Gastroesophageal sphincter (tissue), 4 donors: Measurements from ENCODE around the gene IGF2R. TPM values are rescaled to one million over a fixed set of nuclear protein-coding genes. Genes with fewer than 3 reads are reported as not detected.
"Not testable (repeated sequence)": the region's sequence is repeated elsewhere in the genome, so short reads cannot be mapped to it uniquely, and the experiment has no call there.

ENCODE experiments used
- ATAC-seq: fragments of 150-250 bp; one replicate; pipeline ENCODE4 v1.9.1; 2016; ENCODE audit warnings: mild to moderate bottlenecking, moderate library complexity
- H3K27ac ChIP-seq, 4 donors: fragments of 200-600 bp; sonication (generic) in 3 of 4; 1 replicate in 3 of 4; 2 replicates in 1 of 4; pipeline ENCODE4 v1.5.1; 2016 to 2019
- H3K27me3 ChIP-seq: fragments of 200-600 bp; sonication (generic); one replicate; pipeline ENCODE4 v1.5.1; 2019
- H3K36me3 ChIP-seq, 2 donors: fragments of 200-600 bp; sonication (generic); one replicate each; pipeline ENCODE4 v1.5.1; 2019; ENCODE audit warnings: control low read depth in 1 of 2
- H3K4me1 ChIP-seq, 3 donors: fragments of 200-600 bp; sonication (generic); 1 replicate in 2 of 3; 2 replicates in 1 of 3; pipeline ENCODE4 v1.5.1; 2016 to 2019; ENCODE audit warnings: control low read depth in 2 of 3
- H3K4me3 ChIP-seq, 2 donors: fragments of 200-600 bp; sonication (generic); one replicate each; pipeline ENCODE4 v1.5.1; 2019; ENCODE audit warnings: mild to moderate bottlenecking in 1 of 2, moderate library complexity in 1 of 2
- H3K9me3 ChIP-seq, 3 donors: fragments of 200-600 bp; sonication (generic); one replicate each; pipeline ENCODE4 v1.5.1; 2017 to 2019; ENCODE audit warnings: control low read depth in 2 of 3
- EP300 ChIP-seq: sonication (generic); formaldehyde crosslinking; IDR thresholded peaks from one replicate; pipeline ENCODE4 v1.6.1; 2017; ENCODE audit warnings: antibody characterized with exemption, mild to moderate bottlenecking
- POLR2A ChIP-seq, 2 donors: fragments of 450-650 bp; IDR thresholded peaks; one replicate each; pipeline ENCODE4 v1.6.1; 2017; ENCODE audit warnings: antibody characterized with exemption in 2 of 2, mild to moderate bottlenecking in 2 of 2, moderate library complexity in 1 of 2
- POLR2AphosphoS5 ChIP-seq: sonication (generic); formaldehyde crosslinking; IDR thresholded peaks from one replicate; pipeline ENCODE4 v1.6.1; 2017; ENCODE audit warnings: antibody characterized with exemption
- WGBS, 2 donors: methylation state at CpG; one replicate each; pipeline ENCODE4 v1.1.5; 2018; ENCODE audit warnings: low coverage in 1 of 2; 5-methylcytosine and 5-hydroxymethylcytosine counted together
- total RNA-seq, 4 donors: library from RNA; depleted of rRNA; stranded (reverse); fragments of >200 nt; gene quantifications; one replicate each; pipeline ENCODE4 v1.1.0, GENCODE V29; 2016
- TF ChIP-seq, protein P1 (sequence below), 4 experiments: fragments of 200-600 bp in 2 of 4; fragments of 450-650 bp in 2 of 4; sonication (generic) in 1 of 4; IDR thresholded peaks; one replicate each; pipeline ENCODE4 v1.5.1; 2017 to 2019; ENCODE audit warnings: antibody characterized with exemption in 4 of 4, mild to moderate bottlenecking in 2 of 4, moderate library complexity in 2 of 4

IGF2R gene
- total RNA-seq, 4 donors from 2014 or later, result 47.9 to 81.3 (median 52.7) TPM

- no peaks in the 10 kb centered on the region for H3K27me3 ChIP-seq
- whole genome bisulfite sequencing, 2 donors, result 85% methylated on average over 2 of the region's 6 CpGs; no CpG with 5 or more reads in 1 of the 2 donors
- no peak for ATAC-seq
- TF ChIP-seq, protein P1, sequence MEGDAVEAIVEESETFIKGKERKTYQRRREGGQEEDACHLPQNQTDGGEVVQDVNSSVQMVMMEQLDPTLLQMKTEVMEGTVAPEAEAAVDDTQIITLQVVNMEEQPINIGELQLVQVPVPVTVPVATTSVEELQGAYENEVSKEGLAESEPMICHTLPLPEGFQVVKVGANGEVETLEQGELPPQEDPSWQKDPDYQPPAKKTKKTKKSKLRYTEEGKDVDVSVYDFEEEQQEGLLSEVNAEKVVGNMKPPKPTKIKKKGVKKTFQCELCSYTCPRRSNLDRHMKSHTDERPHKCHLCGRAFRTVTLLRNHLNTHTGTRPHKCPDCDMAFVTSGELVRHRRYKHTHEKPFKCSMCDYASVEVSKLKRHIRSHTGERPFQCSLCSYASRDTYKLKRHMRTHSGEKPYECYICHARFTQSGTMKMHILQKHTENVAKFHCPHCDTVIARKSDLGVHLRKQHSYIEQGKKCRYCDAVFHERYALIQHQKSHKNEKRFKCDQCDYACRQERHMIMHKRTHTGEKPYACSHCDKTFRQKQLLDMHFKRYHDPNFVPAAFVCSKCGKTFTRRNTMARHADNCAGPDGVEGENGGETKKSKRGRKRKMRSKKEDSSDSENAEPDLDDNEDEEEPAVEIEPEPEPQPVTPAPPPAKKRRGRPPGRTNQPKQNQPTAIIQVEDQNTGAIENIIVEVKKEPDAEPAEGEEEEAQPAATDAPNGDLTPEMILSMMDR (IDR thresholded peaks at IDR 0.05), result no peak
- TF ChIP-seq EP300 (no peak), POLR2A (IDR thresholded peaks at IDR 0.05) (no peak), POLR2AphosphoS5 (no peak)
- H3K9me3 ChIP-seq, result no peaks in the 10 kb centered on the region
- no peak overlapping the region for H3K27ac ChIP-seq
- peaks cover 0 to 18% of the 10 kb centered on the region in 2 donors for H3K36me3 ChIP-seq
- peaks cover 0 to 13% (median 0%) of the 10 kb centered on the region in 3 donors for H3K4me1 ChIP-seq
- H3K4me3 ChIP-seq, result no peak overlapping the region
Measured at GRCh38 chr6:159999240-159999671, 30.4 kb downstream of the IGF2R start.

GRCh38 chr6:160000280-160000704, 31.4 kb downstream of the IGF2R start:
- Histone ChIP-seq H3K4me1 (peaks cover 0 to 16% (median 0%) of the 10 kb centered on the region in 3 donors), H3K9me3 (no peaks in the 10 kb centered on the region), H3K27ac (no peak overlapping the region), H3K4me3 (no peak overlapping the region), H3K36me3 (peaks cover 0 to 18% of the 10 kb centered on the region in 2 donors), H3K27me3 (no peaks in the 10 kb centered on the region)
- no peak for ATAC-seq
- TF ChIP-seq EP300 (no peak), POLR2AphosphoS5 (no peak)
- WGBS, 2 donors, result 55 to 69% methylated on average over 8 of the region's 8 CpGs

- H3K27me3 ChIP-seq, H3K27ac ChIP-seq, H3K4me3 ChIP-seq, ATAC-seq, H3K9me3 ChIP-seq: not testable (repeated sequence)
- WGBS, 2 donors, result 77% methylated on average over 5 of the region's 9 CpGs; no CpG with 5 or more reads in 1 of the 2 donors
- peaks cover 0 to 23% (median 0%) of the 10 kb centered on the region in 3 donors for H3K4me1 ChIP-seq
- peaks cover 0 to 18% of the 10 kb centered on the region in 2 donors for H3K36me3 ChIP-seq
Measured at GRCh38 chr6:160000893-160001427, 32.1 kb downstream of the IGF2R start.

- no peak overlapping the region for H3K4me3 ChIP-seq
- no peak overlapping the region for H3K27ac ChIP-seq
- H3K27me3 ChIP-seq, result no peaks in the 10 kb centered on the region
- H3K4me1 ChIP-seq, result peaks cover 0 to 32% (median 8%) of the 10 kb centered on the region in 3 donors
- TF ChIP-seq POLR2AphosphoS5, result no peak
- TF ChIP-seq POLR2A (IDR thresholded peaks at IDR 0.05), result no peak
- TF ChIP-seq, protein P1 (IDR thresholded peaks at IDR 0.05), result no peak
- no peak for TF ChIP-seq EP300
- H3K9me3 ChIP-seq, result no peaks in the 10 kb centered on the region
- no peak for ATAC-seq
- peaks cover 0 to 9% of the 10 kb centered on the region in 2 donors for H3K36me3 ChIP-seq
- 52 to 63% methylated on average over 2 of the region's 2 CpGs for WGBS, 2 donors
Measured at GRCh38 chr6:160002882-160003281, 34.0 kb downstream of the IGF2R start.

GRCh38 chr6:160004018-160004417, 35.1 kb downstream of the IGF2R start:
- ATAC-seq, result no peak
- H3K9me3 ChIP-seq, result no peaks in the 10 kb centered on the region
- 76 to 77% methylated on average over 3 to 5 of the region's 8 CpGs for WGBS, 2 donors
- no peak overlapping the region for H3K27ac ChIP-seq
- no peak overlapping the region for H3K4me3 ChIP-seq
- H3K27me3 ChIP-seq, result no peaks in the 10 kb centered on the region
- peaks cover 0 to 6% of the 10 kb centered on the region in 2 donors for H3K36me3 ChIP-seq
- H3K4me1 ChIP-seq, result peaks cover 0 to 34% (median 10%) of the 10 kb centered on the region in 3 donors
- TF ChIP-seq POLR2A (IDR thresholded peaks at IDR 0.05) (no peak), EP300 (no peak), POLR2AphosphoS5 (no peak)
- TF ChIP-seq, protein P1 (IDR thresholded peaks at IDR 0.05), result no peak
